Psoas muscle (tissue), 8 donors: Measurements from ENCODE around the gene DTNBP1. TPM values are rescaled to one million over a fixed set of nuclear protein-coding genes. Genes with fewer than 3 reads are reported as not detected.

Experiments
- ATAC-seq, 4 donors: fragments of 200-7000 bp; cut with Tn5 transposase; one replicate each; pipeline ENCODE4 v1.9.1; 2020; ENCODE audit warnings: moderate library complexity in 3 of 4, mild to moderate bottlenecking in 2 of 4
- DNase-seq, 2 donors: peaks; one replicate each; pipeline ENCODE4 v3.0.0-alpha.2; 2020
- H3K27ac ChIP-seq: fragments of 200-600 bp; one replicate; pipeline ENCODE4 v1.8.0; 2022
- H3K27me3 ChIP-seq, 3 donors: fragments of 200-600 bp in 1 of 3; one replicate each; pipeline versions ENCODE4 v1.6.1 to v1.8.0; 2013 to 2022; ENCODE audit warnings: low read length in 2 of 3, mild to moderate bottlenecking in 2 of 3, moderate library complexity in 1 of 3; ENCODE audit not compliant: insufficient read depth in 3 of 3
- H3K36me3 ChIP-seq, 2 donors: fragments of 200-600 bp in 1 of 2; one replicate each; pipeline versions ENCODE4 v1.6.1 to v1.8.0; 2013 to 2022; ENCODE audit warnings: low read depth in 1 of 2, mild to moderate bottlenecking in 1 of 2, moderate library complexity in 1 of 2; ENCODE audit not compliant: insufficient read depth in 1 of 2
- H3K4me1 ChIP-seq: fragments of 200-600 bp; one replicate; pipeline ENCODE4 v1.8.0; 2022
- H3K4me3 ChIP-seq: fragments of 200-600 bp; one replicate; pipeline ENCODE4 v1.8.0; 2022; ENCODE audit warnings: mild to moderate bottlenecking
- H3K9me3 ChIP-seq: fragments of 200-600 bp; one replicate; pipeline ENCODE4 v1.8.0; 2022
- WGBS, 3 donors: extraction: QIAGEN DNeasy Blood & Tissue Kit; methylation state at CpG; one replicate each; pipeline versions ENCODE4 v1.1.6 to v1.1.7; 2013; 5-methylcytosine and 5-hydroxymethylcytosine counted together
- intact Hi-C, 2 donors: fragments of 100-400 bp; cut with DNase I; formaldehyde crosslinking; loops; one replicate each; pipeline versions ENCODE4 v1.11.0 to v1.14.2; 2022
- polyA plus RNA-seq, 3 donors: library from polyadenylated mRNA; stranded (reverse); fragments of 200-250 nt; gene quantifications; one replicate each; pipeline ENCODE4 v1.2.3, GENCODE V29; 2013
- total RNA-seq, 4 donors: library from RNA; stranded (reverse); fragmentation: NEBNext Ultra II Directional in 2 of 4; extraction: Animal tissue kit (Norgen Biotek cat#: 25700) in 2 of 4; gene quantifications; one replicate each; pipeline versions ENCODE4 v1.2.1 to v1.2.4, GENCODE V29; 2021 to 2023
- TF ChIP-seq, protein P1 (sequence below): fragments of 200-600 bp; IDR thresholded peaks from one replicate; pipeline ENCODE4 v1.8.0; 2022; ENCODE audit warnings: antibody characterized with exemption
- donor health status: healthy with polysubstance abuse.
- donor health status: DM: no; HTN: no; CAD: no; lungs with moderate emphysema.
- donor health status: Bipolar disorder and iron deficiency.
- donor health status: healthy.
- donor health status: DM: yes; HTN: yes; CAD: no.
- donor health status: DM: no; HTN: no; CAD: no.
- donor health status: DM: no; HTN: no; CAD: no.
- donor health status: DM: yes; HTN: yes; CAD: no.

Gene DTNBP1
- total and polyA plus RNA-seq, 7 donors: 8.0 to 22.0 (median 15.0) TPM

DNA sequence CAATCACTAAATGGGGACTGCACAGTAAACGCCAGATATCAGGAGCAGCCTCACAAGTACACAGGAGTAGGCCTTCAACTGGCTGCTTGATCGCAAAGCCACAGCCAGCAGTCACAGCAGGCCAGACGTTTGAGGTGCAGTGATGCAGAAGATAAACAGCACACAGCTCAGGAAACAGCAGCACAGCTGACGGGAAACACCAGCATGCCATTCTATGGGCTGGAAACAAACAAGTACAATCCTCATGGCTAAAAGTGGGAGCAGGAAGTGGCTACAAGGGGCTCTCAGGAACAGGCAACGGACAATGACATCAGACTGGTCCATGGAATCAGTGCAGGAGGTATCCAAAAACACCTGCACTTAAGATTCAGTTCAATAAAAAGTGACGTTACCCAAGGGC lies 111.0 kb downstream of the DTNBP1 start:
- H3K27ac ChIP-seq: no peak overlapping the region
- TF ChIP-seq, protein P1, sequence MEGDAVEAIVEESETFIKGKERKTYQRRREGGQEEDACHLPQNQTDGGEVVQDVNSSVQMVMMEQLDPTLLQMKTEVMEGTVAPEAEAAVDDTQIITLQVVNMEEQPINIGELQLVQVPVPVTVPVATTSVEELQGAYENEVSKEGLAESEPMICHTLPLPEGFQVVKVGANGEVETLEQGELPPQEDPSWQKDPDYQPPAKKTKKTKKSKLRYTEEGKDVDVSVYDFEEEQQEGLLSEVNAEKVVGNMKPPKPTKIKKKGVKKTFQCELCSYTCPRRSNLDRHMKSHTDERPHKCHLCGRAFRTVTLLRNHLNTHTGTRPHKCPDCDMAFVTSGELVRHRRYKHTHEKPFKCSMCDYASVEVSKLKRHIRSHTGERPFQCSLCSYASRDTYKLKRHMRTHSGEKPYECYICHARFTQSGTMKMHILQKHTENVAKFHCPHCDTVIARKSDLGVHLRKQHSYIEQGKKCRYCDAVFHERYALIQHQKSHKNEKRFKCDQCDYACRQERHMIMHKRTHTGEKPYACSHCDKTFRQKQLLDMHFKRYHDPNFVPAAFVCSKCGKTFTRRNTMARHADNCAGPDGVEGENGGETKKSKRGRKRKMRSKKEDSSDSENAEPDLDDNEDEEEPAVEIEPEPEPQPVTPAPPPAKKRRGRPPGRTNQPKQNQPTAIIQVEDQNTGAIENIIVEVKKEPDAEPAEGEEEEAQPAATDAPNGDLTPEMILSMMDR: no peak
- H3K9me3 ChIP-seq: no peaks in the 10 kb centered on the region
- WGBS, 3 donors: 53 to 57% (median 57%) methylated on average over 6 of the region's 6 CpGs
- DNase-seq (no peak), ATAC-seq (peak in 2 of 4 donors; percentile 31 to 43)
- intact Hi-C loops: no loop called here
- peaks cover 15% of the 10 kb centered on the region for H3K4me1 ChIP-seq
- H3K4me3 ChIP-seq: no peak overlapping the region
- H3K27me3 ChIP-seq: no peaks in the 10 kb centered on the region
- no peaks in the 10 kb centered on the region for H3K36me3 ChIP-seq

DNA sequence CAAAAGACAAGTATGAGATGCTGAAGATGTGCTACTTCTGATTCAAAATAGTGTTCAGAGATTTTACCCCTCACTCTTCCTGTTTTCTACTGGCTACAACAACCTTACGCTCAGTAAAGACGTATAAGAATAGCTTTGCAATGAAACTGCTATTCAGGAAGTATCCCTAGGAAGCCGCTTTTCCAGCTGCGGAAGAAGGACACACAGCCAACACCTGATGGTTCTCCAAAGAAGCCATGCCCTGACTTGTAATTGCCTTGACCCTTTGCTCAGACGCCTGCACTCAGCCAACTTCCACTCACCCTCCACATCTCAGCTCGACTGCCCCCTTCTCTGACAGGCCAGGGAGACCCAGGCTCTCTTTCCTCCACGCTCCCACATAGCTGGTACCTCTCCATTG lies 111.6 kb downstream of the DTNBP1 start:
- DNase-seq (no peak), ATAC-seq (no peak)
- peaks cover 15% of the 10 kb centered on the region for H3K4me1 ChIP-seq
- no peak overlapping the region for H3K4me3 ChIP-seq
- intact Hi-C loops: no loop called here
- TF ChIP-seq, protein P1: no peak
- no peak overlapping the region for H3K27ac ChIP-seq
- 72 to 93% (median 83%) methylated on average over 7 of the region's 7 CpGs for WGBS, 3 donors
- no peaks in the 10 kb centered on the region for H3K36me3 ChIP-seq
- no peaks in the 10 kb centered on the region for H3K9me3 ChIP-seq
- H3K27me3 ChIP-seq: no peaks in the 10 kb centered on the region

DNA sequence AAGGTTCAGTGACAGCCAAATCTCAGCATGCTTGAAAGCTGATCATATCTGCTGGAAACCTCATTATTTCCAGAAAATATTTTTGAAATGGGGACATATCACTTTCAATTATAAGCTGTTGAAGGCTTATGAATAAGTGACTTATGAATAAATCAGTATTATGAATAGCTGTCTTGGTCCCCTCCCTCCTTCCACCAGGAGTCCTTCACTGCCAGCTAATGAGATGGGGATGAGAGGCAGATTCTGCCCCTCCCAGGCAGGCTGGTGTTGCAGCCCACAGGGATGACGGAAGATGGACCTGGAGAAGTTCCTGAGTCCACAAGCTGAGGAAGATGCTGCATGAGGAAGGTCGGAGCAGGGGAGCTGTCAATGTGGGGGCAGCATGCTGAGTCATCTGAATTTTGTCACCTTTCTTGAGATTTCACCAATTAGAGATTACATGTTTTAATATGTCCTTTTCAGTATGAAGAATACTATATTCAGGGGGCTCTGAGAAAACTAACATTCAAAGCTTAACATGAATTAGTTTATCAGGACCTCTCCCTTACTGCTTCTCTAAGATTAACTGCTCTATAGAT lies 112.2 kb downstream of the DTNBP1 start:
- Histone ChIP-seq H3K27me3 (no peaks in the 10 kb centered on the region), H3K36me3 (no peaks in the 10 kb centered on the region), H3K9me3 (no peaks in the 10 kb centered on the region), H3K27ac (no peak overlapping the region), H3K4me3 (no peak overlapping the region), H3K4me1 (peaks cover 15% of the 10 kb centered on the region)
- DNase-seq (no peak), ATAC-seq (no peak)
- TF ChIP-seq, protein P1: no peak
- WGBS, 3 donors: 76 to 83% (median 78%) methylated on average over 2 of the region's 2 CpGs
- intact Hi-C loops: no loop called here

DNA sequence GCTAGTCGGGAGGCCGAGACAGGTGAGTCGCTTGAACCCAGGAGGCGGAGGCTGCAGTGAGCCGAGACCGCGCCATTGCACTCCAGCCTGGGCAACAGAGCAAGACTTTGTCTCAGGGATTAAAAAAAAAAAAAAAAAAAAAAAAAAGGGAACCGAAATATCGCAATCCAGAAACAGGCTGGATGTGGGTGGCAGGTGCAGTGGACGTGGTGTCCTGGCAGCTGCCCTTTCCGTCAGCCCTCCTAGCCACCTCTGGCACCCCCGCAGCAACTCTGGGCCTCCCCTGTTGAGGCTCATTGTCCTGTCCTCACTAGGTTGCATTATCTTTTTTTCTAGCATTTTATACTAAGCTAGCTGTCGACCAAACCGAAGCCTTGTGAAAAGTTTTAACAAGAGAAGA lies 113.5 kb downstream of the DTNBP1 start:
- intact Hi-C loops: no loop called here
- DNase-seq (no peak), ATAC-seq (no peak)
- Histone ChIP-seq H3K4me3 (no peak overlapping the region), H3K4me1 (peaks cover 15% of the 10 kb centered on the region), H3K36me3 (no peaks in the 10 kb centered on the region), H3K27ac (no peak overlapping the region), H3K9me3 (no peaks in the 10 kb centered on the region), H3K27me3 (no peaks in the 10 kb centered on the region)
- TF ChIP-seq, protein P1: no peak
- WGBS, 3 donors: 75 to 87% (median 81%) methylated on average over 13 to 14 of the region's 14 CpGs

DNA sequence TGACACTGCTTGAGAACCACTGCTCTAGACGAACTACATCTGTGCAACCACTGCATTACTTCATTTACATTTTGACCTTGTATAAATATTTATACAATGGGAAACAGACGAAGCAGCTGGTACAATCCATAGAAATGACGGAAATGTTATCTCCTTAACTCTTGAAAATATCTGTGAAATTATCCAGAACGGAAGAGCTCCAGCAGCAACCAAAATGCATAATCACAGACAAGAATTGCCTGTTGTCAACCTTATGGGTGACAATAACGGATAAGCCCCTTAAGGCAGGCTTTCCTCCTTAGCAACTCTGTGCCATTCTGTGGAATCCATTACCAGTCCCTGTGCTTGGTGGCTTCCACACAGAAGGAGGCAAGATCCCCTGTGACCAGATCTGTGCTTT lies 115.4 kb downstream of the DTNBP1 start:
- ATAC-seq (no peak), DNase-seq (no peak)
- peaks cover 15% of the 10 kb centered on the region for H3K4me1 ChIP-seq
- TF ChIP-seq, protein P1: no peak
- no peaks in the 10 kb centered on the region for H3K36me3 ChIP-seq
- H3K4me3 ChIP-seq: no peak overlapping the region
- no peaks in the 10 kb centered on the region for H3K9me3 ChIP-seq
- H3K27ac ChIP-seq: no peak overlapping the region
- 87 to 94% (median 93%) methylated on average over 5 of the region's 5 CpGs for WGBS, 3 donors
- H3K27me3 ChIP-seq: no peaks in the 10 kb centered on the region
- intact Hi-C loops: no loop called here
